NCI-H748 (cell line): ENCODE results near the gene LRRC4B.
A peak's percentile ranks its signal among the peaks of the same experiment; 100 is the strongest.

ENCODE experiments used
- DNase-seq: peaks from one replicate; lab custom pipeline; 2025; ENCODE audit not compliant: unreplicated experiment; lab: John Stamatoyannopoulos, UW

The LRRC4B gene

DNA sequence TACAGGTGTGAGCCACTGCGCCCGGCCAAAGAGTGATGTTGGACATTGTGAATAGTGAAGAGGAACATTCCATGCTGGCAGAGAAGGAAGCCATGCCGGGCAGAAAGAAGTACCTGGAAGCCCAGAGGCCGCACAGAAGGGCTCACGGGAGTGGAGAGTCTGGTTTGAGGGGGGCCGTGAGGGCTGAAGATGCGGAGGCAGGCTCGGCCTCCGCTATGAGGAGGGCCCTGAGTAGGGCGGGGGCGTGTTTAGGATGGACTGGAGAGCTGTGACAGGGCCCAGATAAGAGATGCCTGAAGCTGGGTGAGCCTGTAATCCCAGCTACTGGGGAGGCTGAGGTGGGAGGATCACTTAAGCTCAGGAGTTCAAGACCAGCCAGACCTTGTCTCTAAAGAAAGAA lies 58.9 kb downstream of the LRRC4B start:
- no peak for DNase-seq

DNA sequence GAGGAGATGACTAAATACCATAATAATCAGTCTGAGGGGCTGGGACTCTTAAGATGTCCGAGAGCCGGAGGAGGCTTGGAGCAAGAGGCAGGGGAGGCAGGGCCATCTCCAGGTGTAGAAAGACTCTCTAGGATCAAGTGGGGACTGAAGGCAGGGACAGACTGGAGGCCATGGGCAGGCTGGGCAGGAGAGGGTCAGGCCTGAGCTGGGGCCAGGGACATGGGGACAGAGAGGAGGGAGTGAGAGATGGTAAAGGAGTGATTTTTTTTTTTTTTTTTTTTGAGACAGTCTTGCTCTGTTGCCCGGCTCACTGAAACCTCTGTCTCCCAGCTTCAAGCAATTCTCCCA lies 59.4 kb downstream of the LRRC4B start:
- DNase-seq = no peak

DNA sequence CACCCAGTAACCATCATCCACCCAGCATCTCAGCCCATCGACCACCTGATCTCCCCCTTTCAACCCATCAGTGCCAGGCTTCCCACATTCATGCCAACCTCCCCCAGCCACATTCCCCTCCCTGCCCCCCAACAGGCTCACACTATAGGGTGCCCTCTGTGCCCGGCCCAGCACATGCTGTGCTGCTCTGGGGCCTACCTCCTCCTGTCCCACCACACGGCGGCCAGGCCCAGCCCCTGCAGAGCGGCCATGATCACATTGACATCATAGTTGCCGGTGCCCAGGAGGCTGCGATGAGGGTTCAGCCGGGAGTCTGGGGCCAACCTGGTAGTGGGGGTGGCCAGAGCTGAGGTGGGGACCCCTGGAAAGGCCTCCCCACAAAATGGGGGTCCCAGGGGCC lies 60.9 kb downstream of the LRRC4B start:
- no peak for DNase-seq

DNA sequence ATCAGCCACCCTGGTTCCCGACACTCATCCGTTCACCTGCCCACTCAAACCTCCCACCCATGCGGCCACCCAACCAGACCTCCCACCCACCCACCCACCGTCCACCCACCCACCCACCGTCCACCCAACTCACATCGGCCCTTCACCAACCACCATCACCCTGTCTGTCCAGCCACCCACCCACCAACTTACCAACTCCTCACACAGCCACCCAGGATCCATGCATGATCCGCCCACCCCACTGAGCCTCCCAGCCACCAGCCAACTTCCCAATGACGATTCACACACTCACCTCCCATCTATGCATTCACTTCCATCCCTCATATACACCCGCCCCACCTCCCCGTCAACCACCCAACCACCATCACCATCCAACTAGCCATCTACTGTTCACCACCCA lies 61.5 kb downstream of the LRRC4B start:
- no peak for DNase-seq

DNA sequence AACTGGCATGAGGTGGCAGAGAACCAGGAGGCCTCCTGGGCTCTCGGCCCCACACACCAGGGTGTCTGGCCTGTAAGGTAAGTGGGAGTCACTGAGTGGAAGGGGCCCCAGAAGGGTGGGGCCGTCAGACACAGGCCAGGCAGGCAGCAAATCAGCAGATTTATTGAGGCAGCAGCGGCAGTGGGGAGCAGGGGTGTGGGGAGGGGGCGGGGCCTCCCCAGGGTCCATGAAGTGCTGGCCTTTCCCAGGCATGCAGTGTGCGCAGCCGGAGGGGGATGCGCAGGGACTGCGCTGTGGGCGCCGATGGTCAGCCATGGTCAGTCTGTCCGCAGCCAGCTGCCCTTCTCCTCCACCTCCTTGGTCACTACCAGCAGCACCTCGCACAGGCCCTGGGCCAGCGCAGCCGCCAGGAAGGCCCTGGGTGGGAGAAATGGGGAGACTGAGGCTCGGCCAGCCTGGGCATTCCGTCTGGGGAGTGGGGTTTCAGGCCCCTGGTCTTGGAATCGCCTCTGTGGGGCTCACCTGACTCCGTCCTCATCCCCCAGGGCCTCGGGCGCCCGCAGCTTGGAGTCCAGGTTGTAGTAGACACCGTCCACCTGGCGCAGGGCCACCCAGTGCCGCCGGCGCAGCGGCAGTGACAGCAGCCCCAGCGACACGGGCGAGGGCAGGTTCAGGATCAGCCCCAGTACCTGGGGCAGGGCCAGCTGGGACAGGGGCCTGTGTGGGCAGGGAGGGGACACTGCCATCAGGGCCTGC lies 62.2 kb downstream of the LRRC4B start:
- DNase-seq = no peak

DNA sequence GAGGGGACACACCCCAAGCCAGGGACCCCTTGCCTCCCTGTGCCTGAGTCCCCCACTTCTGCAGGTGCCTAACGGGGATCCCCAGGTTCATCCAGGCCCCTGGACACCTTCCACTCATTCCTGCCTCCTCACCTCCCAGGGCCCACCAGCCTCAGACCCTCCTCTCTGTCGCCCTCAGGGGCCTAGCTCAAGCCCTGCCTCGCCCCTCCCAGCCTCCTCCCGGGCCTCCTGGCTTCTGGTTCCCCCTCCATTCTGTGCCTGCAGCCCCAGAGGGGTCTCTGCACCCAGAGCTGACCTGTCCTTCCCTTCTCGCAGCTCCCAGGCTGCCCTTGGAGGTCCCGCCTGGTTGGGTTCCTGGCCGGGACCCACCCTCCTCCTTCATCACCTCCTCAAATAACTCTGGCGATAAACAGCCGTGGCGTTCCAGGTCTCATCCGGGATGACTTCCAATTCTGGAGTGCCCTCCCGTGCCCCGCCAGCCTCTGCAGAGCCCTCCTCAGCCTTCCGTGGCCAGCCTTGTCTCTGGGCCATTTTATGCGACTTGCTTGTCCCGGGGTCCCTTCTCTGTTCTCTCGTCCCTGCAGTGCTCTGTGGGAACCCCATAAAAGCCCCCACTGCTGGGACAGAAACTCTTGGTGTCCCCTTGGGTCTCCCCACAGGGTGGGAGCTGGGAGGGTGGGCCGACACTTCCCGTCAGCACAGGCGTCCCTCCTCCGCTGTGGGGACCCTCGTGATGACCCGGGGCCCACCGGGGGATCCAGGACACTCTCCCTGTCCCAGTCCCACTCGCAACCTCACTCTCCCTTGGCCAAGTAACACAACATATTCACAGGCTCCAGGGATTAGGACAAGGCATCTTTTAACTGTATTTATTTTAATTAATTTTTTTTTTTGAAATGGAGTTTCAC lies 66.4 kb downstream of the LRRC4B start:
- DNase-seq = no peak

DNA sequence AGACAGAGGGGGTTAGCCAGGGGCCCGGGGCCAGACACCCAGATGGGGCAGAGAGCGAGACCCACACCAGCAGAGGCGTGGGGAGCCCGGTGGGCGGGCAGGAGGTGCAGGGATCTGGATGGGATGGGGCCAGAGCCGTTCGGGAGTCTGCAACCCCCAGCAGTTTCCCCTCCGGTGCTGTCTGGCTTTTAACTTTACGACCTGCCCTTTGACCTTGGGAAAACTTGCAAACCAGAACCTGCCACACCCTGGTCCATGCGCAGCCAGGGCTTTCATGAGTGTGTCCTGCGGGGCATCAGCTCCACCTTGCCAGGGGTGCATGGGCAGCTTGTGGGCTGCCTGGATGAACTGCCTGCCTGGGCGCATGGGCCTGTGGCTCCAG lies 67.1 kb downstream of the LRRC4B start:
- no peak for DNase-seq

DNA sequence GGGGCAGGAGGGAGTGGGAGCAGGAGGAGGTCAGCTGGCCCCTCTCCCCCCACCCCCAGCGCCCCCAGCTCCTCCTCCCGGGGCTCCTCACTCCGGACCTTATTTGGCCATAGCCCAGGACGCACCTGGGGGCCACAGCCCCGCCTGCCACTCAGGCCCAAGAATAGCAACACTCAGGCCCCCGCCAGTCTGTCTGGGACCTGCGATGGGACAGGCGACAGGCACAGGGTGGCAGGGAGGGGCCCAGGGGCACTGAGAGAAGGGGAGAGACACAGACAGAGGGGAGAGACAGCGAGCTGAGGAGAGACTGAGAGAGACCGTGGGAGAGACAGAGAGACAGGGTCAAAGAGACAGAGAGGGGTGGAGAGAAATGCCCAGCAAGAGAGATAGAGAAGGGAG lies 67.5 kb downstream of the LRRC4B start:
- no peak for DNase-seq

DNA sequence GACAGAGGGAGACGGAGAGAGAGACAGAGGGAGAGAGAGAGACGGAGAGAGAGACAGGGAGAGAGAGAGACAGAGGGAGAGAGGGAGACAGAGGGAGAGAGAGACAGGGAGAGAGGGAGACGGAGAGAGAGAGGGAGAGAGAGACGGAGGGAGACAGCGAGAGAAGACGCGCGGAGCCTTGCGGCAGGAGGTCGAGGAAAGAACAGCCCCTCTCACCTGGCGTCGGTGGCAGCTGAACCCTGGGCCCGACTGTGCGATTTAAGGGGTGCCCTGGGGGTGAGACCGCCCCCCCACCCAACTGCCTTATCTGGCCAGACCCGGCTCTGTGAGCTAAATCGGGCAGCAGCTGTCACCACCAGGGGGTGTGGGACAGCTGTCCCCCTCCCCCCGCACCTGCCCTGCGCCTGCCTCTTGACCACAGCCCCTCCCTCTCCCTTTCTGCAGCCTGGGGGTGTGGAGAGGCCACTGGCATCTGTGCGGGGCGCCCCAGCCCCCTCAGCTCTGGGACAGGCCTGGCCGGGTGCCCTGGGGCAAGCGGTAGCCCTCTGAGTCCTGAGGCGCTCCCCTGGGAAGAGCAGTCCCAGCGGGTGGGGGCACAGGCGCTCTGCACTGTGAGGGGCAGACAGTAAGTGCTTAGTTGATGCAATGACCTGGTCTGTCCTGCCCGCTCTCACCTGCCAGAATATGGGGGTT lies 68.0 kb downstream of the LRRC4B start:
- DNase-seq = peak; percentile 49

DNA sequence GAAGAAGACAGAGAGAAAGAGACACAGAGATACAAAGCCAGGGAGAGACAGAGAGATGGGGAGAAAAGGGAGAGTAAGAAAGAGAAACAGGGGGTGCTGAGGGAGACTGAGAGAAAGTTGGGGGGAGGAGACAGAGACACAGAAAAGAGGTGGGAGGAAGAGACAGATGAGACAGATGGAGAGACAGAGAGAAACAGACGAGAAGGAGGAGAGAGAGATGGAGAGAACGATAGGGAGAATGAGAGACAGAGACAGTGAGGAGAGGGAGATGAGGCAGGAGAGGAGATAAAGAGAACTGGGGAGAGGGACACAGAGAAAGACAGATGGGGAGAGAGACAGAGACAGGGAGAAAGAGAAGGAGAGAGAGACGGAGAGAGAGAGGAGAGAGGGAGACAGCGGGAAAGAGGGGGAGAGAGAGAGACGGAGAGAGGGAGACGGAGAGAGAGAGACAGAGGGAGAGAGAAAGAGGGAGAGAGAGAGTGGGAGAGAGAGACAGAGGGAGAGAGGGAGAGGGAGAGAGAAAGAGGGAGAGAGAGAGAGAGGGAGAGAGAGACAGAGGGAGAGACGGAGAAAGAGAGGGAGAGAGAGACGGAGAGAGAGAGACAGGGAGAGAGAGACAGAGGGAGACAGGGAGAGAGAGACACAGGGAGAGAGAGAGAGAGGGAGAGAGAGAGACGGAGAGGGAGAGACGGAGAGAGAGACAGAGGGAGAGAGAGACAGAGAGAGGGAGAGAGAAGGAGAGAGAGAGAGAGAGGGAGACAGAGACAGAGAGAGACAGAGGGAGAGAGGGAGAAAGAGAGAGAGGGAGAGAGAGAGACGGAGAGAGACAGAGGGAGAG lies 69.8 kb downstream of the LRRC4B start:
- no peak for DNase-seq

DNA sequence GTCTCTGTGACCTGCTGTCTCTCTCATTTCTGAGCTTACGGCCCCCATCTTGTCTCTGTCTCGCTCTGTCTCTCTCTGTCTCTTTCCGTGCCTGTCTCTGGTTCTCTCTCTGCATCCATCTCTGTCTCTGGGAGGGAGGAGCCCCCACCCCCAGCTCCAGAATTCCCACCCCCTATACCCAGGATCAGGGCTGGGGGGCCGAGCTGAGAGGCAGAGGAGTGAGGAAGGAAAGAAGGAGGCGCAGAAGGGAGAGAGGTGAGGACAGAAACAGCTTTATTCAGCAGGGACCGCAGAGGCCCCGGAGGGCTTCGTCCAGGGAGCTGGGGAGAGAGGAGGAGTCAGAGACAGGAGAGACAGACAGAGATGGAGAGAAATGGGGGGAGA lies 71.2 kb downstream of the LRRC4B start:
- DNase-seq = no peak

DNA sequence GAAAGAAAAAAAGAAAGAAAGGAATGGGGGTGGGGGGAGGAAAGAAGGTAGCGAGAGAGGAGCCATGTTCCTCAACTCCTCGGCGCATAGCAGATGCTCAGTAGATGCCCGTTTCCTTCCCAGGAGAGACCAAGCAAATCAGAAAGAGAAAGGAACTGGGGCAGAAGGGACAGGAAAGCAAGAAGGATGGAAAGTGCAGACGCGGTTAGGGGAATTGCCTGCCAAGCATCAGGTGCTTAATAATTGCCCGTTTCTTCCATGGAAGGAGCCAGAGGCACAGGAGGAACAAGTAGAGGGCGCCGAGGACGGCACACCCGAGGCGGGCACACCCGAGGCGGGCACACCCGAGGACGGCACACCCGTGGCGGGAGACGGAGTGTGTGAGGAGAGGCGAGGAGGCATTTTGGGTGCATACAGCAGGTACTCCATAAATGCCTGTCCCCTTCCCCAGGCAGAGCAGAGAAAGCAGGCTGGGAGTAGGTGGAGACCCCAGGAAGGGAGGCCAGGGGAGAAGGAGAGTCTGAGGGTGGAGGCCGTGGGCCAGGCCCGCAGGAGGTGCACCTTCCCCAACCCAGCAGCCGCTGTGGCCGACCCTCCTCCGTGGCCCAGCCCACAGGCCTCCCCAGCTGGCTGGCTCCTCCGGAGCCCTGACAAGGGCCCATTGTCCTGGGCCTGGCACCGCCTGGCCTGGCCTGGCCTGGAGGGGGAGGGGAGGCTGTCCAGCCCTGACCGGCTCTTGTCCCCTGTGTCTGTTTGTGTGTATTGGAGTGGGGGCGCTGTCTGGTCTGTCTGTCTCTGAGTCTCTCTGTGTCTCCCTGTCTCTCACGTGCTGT lies 71.8 kb downstream of the LRRC4B start:
- peak; percentile 39 for DNase-seq

DNA sequence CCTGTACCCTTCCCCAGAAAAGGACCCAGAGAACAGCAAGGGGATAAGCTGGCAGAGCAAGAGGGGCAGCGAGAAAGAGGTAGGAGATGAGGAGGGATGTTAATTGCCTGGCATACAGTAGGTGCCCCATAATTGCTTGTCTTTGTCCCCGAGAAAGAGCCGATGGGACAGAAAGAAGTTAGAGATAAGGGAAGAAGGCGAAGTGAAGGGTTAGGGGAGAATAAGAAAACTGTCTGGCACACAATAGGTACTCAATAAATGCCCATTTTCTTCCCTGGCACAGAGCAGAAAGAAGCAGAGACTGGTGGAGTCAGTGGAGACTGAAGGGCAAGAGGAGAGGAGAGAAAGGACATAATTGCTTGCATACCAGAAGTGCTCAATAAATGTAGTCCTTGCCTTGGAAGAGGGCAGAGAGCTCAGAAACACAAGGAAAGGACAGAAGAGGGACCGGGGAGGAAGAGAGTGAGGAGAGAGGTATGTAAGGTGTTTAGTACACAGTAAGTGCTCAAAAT lies 73.2 kb downstream of the LRRC4B start:
- no peak for DNase-seq

DNA sequence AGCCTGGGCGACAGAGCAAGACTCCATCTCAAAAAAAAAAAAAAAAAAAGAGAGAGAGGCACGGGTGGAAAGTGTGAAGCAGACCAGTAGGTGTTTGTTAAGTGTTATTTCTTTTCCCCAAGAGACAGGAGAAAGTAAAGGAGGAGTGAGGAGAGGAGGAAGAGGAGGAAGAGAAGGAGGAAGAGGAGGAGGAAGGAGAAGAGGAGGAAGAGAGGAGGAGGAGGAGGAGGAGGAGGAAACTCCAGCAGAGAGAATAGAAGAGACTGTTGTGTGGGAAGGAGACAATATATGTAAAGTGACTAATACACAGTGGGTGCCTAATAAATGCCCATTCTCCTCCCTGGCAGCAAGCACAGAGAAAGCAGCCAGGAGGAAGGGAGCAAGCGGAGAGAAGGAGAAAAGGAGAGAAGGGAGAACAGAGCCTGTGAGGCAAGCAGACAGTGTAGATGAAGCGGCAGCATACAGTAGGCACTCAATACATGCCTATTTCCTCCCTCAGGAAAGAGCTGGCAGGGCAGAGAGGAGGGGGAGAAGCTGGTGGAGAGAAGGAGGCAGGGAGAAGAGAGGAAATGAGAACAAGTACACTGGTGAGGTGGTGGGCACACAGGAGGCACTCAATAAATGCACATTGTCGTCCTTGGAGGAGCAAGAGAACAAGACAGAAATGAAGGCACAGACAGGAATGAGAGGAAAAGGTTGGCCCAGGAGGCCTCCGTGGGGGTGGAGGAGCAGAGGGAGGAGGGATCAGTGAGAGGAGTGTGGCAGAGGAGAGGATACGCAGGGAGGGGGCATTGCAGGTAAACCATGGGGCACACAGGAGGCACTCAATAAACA lies 73.8 kb downstream of the LRRC4B start:
- DNase-seq = no peak

DNA sequence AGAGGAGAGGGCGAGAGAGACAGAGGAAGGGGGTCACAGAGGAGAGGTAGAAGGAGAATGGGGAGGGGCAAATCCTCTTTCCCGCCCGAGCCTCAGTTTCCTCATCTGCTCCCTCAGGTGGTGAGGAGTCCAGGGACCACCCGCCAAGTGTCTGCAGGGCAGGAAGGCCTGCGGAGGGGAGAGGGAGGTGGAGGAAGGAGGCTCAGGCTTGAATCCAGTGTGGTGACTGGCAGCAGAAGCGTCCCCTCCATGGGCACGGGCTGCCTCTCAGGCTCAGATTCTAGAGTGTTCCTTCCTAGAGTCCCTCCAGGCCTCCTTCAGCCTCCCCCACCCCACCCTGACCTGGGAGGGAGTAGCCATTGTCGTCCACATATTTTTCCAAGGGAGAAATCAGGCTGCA lies 75.1 kb downstream of the LRRC4B start:
- no peak for DNase-seq

DNA sequence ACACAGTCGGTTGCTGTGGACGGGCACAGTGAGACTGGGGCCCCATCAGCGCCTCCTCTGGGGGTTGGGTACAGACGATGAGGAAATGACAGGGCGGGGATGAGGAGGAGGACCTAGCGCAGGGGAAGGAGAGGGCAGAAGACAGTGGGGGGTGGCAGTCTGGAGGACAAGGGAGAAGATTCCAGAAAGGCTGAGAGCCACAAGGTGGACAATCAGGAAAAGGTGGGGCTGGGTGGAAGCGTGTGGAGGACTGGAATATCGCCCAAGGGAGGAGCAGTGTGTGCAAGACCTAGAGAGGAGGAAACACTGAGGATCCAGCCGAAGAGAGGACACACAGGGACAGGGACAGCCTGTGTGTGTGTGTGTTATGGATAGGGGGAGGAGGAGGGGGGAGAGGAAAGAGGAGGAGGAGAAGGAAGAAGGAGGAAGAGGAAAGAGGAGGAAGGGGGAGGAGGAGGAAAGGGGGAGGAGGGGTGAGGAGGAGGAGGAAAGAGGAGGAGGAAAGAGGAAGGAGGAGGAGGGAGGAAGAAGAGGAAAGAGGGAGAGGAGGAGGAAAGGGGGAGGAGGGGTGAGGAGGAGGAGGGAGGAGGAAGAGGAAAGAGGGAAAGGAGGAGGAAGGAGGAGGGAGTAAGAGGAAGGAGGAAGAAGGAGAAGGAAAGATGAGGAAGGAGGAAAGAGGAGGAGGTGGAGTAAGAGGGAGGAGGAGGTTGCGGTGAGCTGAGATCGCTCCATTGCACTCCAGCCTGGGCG lies 75.8 kb downstream of the LRRC4B start:
- DNase-seq = no peak

DNA sequence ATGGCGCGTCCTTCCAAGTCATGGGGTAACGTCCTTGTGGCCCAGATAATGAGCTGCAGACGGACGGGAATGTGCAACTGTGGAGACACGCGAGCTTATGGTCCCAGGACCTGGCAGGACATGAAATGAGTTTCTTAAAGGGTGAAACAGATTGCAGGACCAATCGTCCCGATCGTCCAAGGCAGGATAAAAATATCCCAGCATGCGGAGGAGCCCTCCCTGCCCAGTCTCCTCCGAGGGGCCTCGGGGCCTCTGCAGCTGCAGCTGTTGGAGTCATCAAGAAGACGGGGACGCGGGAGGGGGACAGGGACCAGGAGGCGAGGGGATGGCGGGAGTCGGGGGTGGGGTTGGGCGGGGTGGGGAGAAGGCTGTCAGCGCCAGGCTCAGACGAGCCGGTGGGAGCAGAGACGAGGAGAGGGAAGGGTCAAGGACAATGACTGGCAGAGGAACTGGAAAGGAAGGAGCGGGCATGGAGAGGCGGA lies 77.2 kb downstream of the LRRC4B start:
- DNase-seq = no peak

DNA sequence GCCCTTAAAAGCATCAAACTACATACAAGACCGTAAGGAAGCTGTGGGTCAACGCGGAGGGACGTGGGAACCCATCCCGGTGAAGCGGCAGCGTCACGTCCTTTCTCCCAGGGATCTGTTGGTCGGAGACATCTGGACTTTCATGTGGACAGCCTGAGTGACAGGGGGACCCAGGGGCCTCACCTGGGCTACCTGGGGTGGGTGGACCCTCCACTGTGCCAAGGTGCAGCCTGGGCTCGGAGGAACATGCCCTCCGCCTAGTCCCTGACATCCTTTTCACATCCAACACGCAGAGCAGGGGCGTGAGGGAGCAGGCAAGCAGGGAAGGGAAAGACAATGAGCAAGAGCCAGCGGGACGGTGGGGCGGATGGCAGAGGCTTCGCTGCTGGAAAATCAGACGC lies 77.8 kb downstream of the LRRC4B start:
- no peak for DNase-seq
